ENCODE data around the gene GRIK3.

GRIK3 gene

GRCh38 chr1:37078866-37079265, 44.6 kb upstream of the GRIK3 start:
- Histone ChIP-seq H3K23ac (ENCODE audit: low read length) (no peak overlapping the region), H2BK120ac (ENCODE audit: insufficient read depth, low read length, poor library complexity) (no peak overlapping the region), H2BK12ac (ENCODE audit: low read length) (no peak overlapping the region), H3K79me2 (ENCODE audit: control insufficient read depth, insufficient read depth, low read length, poor library complexity) (no peaks in the 10 kb centered on the region), H3K27ac (ENCODE audit: low read depth, low read length) (no peak overlapping the region), H3K9me3 (ENCODE audit: insufficient read depth, low read depth, low read length) (peaks cover 8% of the 10 kb centered on the region), H3K14ac (ENCODE audit: low read length) (no peak overlapping the region), H3K4me2 (ENCODE audit: low read length) (no peak overlapping the region), H2BK5ac (ENCODE audit: low read depth, low read length, poor library complexity) (no peak overlapping the region), H4K91ac (ENCODE audit: low read depth, low read length) (no peak overlapping the region), H3K9ac (ENCODE audit: low read length) (no peak overlapping the region), H3K27me3 (ENCODE audit: insufficient read depth, low read length) (no peaks in the 10 kb centered on the region), H3K36me3 (ENCODE audit: control insufficient read depth in 1 of 2, insufficient read depth in 2 of 2, low read length in 2 of 2) (no peaks in the 10 kb centered on the region), H3K18ac (ENCODE audit: low read length) (no peak overlapping the region), H2AFZ (ENCODE audit: insufficient read depth, low read length, poor library complexity) (no peak overlapping the region), H3K4me1 (ENCODE audit: control insufficient read depth in 1 of 2, insufficient read depth in 2 of 2, low read length in 2 of 2) (no peaks in the 10 kb centered on the region), H3K4me3 (ENCODE audit: low read depth, low read length) (no peak overlapping the region), H3K4ac (ENCODE audit: low read depth, low read length) (no peak overlapping the region), H4K12ac (ENCODE audit: low read depth, low read length) (no peak overlapping the region), H4K8ac (ENCODE audit: low read depth, low read length) (no peak overlapping the region), H3K79me1 (ENCODE audit: low read length) (no peaks in the 10 kb centered on the region), H2AK5ac (ENCODE audit: low read length) (no peak overlapping the region)
- no peak for DNase-seq
- WGBS (ENCODE audit: extremely low coverage, insufficient coverage, insufficient read length): no CpG with 5 or more reads among the region's 2 CpGs

GRCh38 chr1:37076168-37076567, 41.9 kb upstream of the GRIK3 start:
- no peak overlapping the region for H2BK12ac ChIP-seq (ENCODE audit: low read length)
- no peak overlapping the region for H4K91ac ChIP-seq (ENCODE audit: low read depth, low read length)
- DNase-seq: no peak
- no peak overlapping the region for H2BK5ac ChIP-seq (ENCODE audit: low read depth, low read length, poor library complexity)
- H3K4me1 ChIP-seq (ENCODE audit: control insufficient read depth in 1 of 2, insufficient read depth in 2 of 2, low read length in 2 of 2): no peaks in the 10 kb centered on the region
- H3K9me3 ChIP-seq (ENCODE audit: insufficient read depth, low read depth, low read length): peaks cover 8% of the 10 kb centered on the region
- H2BK120ac ChIP-seq (ENCODE audit: insufficient read depth, low read length, poor library complexity): no peak overlapping the region
- no CpG with 5 or more reads among the region's 2 CpGs for WGBS (ENCODE audit: extremely low coverage, insufficient coverage, insufficient read length)
- H3K14ac ChIP-seq (ENCODE audit: low read length): no peak overlapping the region
- H4K12ac ChIP-seq (ENCODE audit: low read depth, low read length): no peak overlapping the region
- H3K79me2 ChIP-seq (ENCODE audit: control insufficient read depth, insufficient read depth, low read length, poor library complexity): no peaks in the 10 kb centered on the region
- H2AFZ ChIP-seq (ENCODE audit: insufficient read depth, low read length, poor library complexity): no peak overlapping the region
- no peak overlapping the region for H3K18ac ChIP-seq (ENCODE audit: low read length)
- H4K8ac ChIP-seq (ENCODE audit: low read depth, low read length): no peak overlapping the region
- H3K4ac ChIP-seq (ENCODE audit: low read depth, low read length): no peak overlapping the region
- H3K23ac ChIP-seq (ENCODE audit: low read length): no peak overlapping the region
- H2AK5ac ChIP-seq (ENCODE audit: low read length): no peak overlapping the region
- no peak overlapping the region for H3K4me3 ChIP-seq (ENCODE audit: low read depth, low read length)
- no peaks in the 10 kb centered on the region for H3K36me3 ChIP-seq (ENCODE audit: control insufficient read depth in 1 of 2, insufficient read depth in 2 of 2, low read length in 2 of 2)
- no peak overlapping the region for H3K9ac ChIP-seq (ENCODE audit: low read length)
- H3K4me2 ChIP-seq (ENCODE audit: low read length): no peak overlapping the region
- H3K79me1 ChIP-seq (ENCODE audit: low read length): no peaks in the 10 kb centered on the region
- H3K27ac ChIP-seq (ENCODE audit: low read depth, low read length): no peak overlapping the region
- H3K27me3 ChIP-seq (ENCODE audit: insufficient read depth, low read length): no peaks in the 10 kb centered on the region

- no peak for DNase-seq
- Histone ChIP-seq H4K12ac (ENCODE audit: low read depth, low read length) (no peak overlapping the region), H3K4me2 (ENCODE audit: low read length) (no peak overlapping the region), H3K9me3 (ENCODE audit: insufficient read depth, low read depth, low read length) (peaks cover 6% of the 10 kb centered on the region), H3K79me2 (ENCODE audit: control insufficient read depth, insufficient read depth, low read length, poor library complexity) (no peaks in the 10 kb centered on the region), H3K4me1 (ENCODE audit: control insufficient read depth in 1 of 2, insufficient read depth in 2 of 2, low read length in 2 of 2) (no peaks in the 10 kb centered on the region), H3K4ac (ENCODE audit: low read depth, low read length) (no peak overlapping the region), H3K14ac (ENCODE audit: low read length) (no peak overlapping the region), H4K8ac (ENCODE audit: low read depth, low read length) (no peak overlapping the region), H2BK12ac (ENCODE audit: low read length) (no peak overlapping the region), H3K4me3 (ENCODE audit: low read depth, low read length) (no peak overlapping the region), H3K79me1 (ENCODE audit: low read length) (no peaks in the 10 kb centered on the region), H3K9ac (ENCODE audit: low read length) (no peak overlapping the region), H2BK120ac (ENCODE audit: insufficient read depth, low read length, poor library complexity) (no peak overlapping the region), H4K91ac (ENCODE audit: low read depth, low read length) (no peak overlapping the region), H2AFZ (ENCODE audit: insufficient read depth, low read length, poor library complexity) (no peak overlapping the region), H3K18ac (ENCODE audit: low read length) (no peak overlapping the region), H2AK5ac (ENCODE audit: low read length) (no peak overlapping the region), H3K27me3 (ENCODE audit: insufficient read depth, low read length) (no peaks in the 10 kb centered on the region), H3K36me3 (ENCODE audit: control insufficient read depth in 1 of 2, insufficient read depth in 2 of 2, low read length in 2 of 2) (no peaks in the 10 kb centered on the region), H3K27ac (ENCODE audit: low read depth, low read length) (no peak overlapping the region), H3K23ac (ENCODE audit: low read length) (no peak overlapping the region), H2BK5ac (ENCODE audit: low read depth, low read length, poor library complexity) (no peak overlapping the region)
- no CpG with 5 or more reads among the region's 9 CpGs for WGBS (ENCODE audit: extremely low coverage, insufficient coverage, insufficient read length)
Measured at GRCh38 chr1:37073854-37074379, 39.6 kb upstream of the GRIK3 start.

- Histone ChIP-seq H3K9me3 (ENCODE audit: insufficient read depth, low read depth, low read length) (peaks cover 3% of the 10 kb centered on the region), H3K27ac (ENCODE audit: low read depth, low read length) (no peak overlapping the region)
- no CpG with 5 or more reads among the region's 9 CpGs for WGBS (ENCODE audit: extremely low coverage, insufficient coverage, insufficient read length)
Measured at GRCh38 chr1:37073152-37073853, 39.0 kb upstream of the GRIK3 start.

More at GRCh38 chr1:37073152-37073853, 39.0 kb upstream of the GRIK3 start:
- Histone ChIP-seq H2AK5ac (ENCODE audit: low read length) (no peak overlapping the region), H3K27me3 (ENCODE audit: insufficient read depth, low read length) (no peaks in the 10 kb centered on the region), H3K4ac (ENCODE audit: low read depth, low read length) (no peak overlapping the region), H2AFZ (ENCODE audit: insufficient read depth, low read length, poor library complexity) (no peak overlapping the region), H3K36me3 (ENCODE audit: control insufficient read depth in 1 of 2, insufficient read depth in 2 of 2, low read length in 2 of 2) (no peaks in the 10 kb centered on the region), H3K9ac (ENCODE audit: low read length) (no peak overlapping the region), H2BK12ac (ENCODE audit: low read length) (no peak overlapping the region), H3K79me2 (ENCODE audit: control insufficient read depth, insufficient read depth, low read length, poor library complexity) (no peaks in the 10 kb centered on the region), H4K8ac (ENCODE audit: low read depth, low read length) (no peak overlapping the region), H4K12ac (ENCODE audit: low read depth, low read length) (no peak overlapping the region), H2BK5ac (ENCODE audit: low read depth, low read length, poor library complexity) (no peak overlapping the region), H3K4me1 (ENCODE audit: control insufficient read depth in 1 of 2, insufficient read depth in 2 of 2, low read length in 2 of 2) (no peaks in the 10 kb centered on the region), H3K4me2 (ENCODE audit: low read length) (no peak overlapping the region), H3K14ac (ENCODE audit: low read length) (no peak overlapping the region), H3K18ac (ENCODE audit: low read length) (no peak overlapping the region), H3K23ac (ENCODE audit: low read length) (no peak overlapping the region), H2BK120ac (ENCODE audit: insufficient read depth, low read length, poor library complexity) (no peak overlapping the region), H4K91ac (ENCODE audit: low read depth, low read length) (no peak overlapping the region), H3K4me3 (ENCODE audit: low read depth, low read length) (no peak overlapping the region), H3K79me1 (ENCODE audit: low read length) (no peaks in the 10 kb centered on the region)
- DNase-seq: no peak
